COR-L47 (cell line): ENCODE data around the gene CDH23.

Experiments used
- DNase-seq: peaks from one replicate; lab custom pipeline; 2025; lab: John Stamatoyannopoulos, UW

Gene CDH23

GRCh38 chr10:71423250-71423649 lies 26.5 kb downstream of the CDH23 start:
- no peak for DNase-seq

DNA sequence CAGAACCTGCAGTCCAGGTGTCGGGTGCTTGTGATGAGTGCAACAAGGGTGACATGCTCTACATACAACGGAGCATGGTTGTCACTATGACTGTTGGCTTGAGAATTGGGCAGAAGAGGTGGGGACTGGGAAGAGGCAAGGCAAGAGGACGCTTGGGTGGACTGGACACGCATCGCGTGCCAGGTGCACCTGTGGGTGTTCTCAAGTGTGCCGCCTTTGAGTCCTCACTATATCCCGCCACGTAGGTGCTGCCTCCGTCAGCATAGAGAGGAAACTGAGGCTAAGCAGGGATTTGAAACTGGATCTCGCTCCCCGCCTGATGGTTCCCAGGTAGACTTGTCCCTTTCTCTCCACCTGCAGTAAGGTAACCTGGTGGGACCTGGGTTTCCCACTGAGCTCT lies 27.2 kb downstream of the CDH23 start:
- DNase-seq, result no peak

- DNase-seq, result no peak
Measured at GRCh38 chr10:71424496-71425194, 27.9 kb downstream of the CDH23 start.

GRCh38 chr10:71426058-71426605 lies 29.4 kb downstream of the CDH23 start:
- no peak for DNase-seq

GRCh38 chr10:71427246-71427645 lies 30.5 kb downstream of the CDH23 start:
- no peak for DNase-seq

- no peak for DNase-seq
Measured at GRCh38 chr10:71429304-71429703, 32.6 kb downstream of the CDH23 start.

- DNase-seq, result no peak
Measured at GRCh38 chr10:71429929-71430328, 33.2 kb downstream of the CDH23 start.

GRCh38 chr10:71431239-71432100 lies 34.8 kb downstream of the CDH23 start:
- DNase-seq, result no peak

DNA sequence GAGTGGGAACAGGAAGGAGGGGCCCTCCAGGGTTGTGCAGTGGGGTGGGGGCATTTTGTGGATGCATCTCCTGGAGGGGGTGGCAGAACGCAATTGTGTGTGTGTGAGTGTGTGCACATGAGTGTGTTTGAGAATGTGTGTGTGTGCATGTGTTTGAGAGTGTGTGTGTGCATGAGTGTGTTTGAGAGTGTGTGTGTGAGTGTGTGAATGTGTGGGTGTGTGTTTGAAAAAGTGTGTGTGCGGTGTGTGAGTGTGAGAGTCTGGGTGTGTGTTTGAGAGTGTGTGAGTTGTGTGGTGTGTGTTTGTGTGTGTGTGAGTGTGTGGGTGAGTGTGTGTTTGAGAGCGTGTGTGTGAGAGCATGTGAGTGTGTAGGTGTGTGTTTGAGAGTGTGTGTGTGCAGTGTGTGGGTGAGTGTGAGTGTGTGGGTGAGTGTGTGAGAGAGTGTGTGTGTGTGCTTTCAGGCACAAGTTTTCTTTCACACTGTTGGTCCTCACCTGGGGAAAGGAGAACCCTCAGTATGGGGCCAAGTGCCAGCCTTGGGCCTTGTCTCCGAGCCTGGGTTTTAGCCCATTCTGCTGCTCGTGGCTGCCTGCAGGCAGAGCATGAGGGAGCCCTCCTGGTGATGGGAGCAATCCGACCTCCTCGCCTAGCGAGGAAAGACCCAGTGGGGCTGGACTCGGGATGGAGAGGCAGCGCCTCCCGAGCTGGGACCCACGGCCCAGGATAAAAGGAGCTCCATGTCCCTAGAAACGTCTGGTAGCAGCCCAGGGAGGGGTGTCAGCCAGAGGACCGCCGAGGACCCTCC lies 35.6 kb downstream of the CDH23 start:
- no peak for DNase-seq

DNA sequence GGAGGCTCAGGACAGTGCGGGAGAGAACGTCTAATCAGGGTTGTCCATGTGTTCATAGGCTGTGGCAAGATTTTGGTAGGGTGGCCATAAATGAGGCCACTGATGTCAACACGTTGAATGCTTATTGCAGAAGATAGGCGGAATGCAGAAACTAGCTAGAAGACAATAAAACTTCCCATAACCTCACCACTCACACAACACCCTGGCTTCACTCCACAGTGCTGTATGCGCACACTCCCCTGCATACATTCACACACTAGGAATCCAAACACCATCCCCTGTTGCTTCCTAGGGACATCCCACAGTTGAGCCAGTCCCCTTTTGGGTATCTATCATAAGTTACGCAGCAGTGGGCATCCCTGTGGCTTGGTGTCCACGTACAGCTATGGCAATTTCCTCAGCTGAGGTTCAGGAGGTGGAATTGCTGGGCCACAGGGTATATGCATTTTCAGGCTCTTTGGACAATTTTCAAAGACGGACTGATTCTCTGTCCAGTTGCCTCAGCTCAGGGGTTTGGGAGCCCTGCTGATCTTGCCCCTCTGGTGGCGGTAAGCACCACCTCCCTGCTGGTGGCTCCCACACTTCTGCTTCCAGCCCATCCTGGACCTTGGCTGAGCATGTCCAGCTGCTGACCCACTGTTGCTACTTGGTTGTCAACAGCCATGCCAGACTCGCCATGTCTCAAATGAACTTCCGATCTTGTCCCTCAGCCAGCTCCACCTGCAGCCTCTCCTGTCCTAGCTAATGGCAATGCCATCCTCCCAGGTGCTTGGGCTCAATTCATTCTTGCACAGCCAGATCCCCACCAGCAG lies 36.4 kb downstream of the CDH23 start:
- DNase-seq, result no peak

DNA sequence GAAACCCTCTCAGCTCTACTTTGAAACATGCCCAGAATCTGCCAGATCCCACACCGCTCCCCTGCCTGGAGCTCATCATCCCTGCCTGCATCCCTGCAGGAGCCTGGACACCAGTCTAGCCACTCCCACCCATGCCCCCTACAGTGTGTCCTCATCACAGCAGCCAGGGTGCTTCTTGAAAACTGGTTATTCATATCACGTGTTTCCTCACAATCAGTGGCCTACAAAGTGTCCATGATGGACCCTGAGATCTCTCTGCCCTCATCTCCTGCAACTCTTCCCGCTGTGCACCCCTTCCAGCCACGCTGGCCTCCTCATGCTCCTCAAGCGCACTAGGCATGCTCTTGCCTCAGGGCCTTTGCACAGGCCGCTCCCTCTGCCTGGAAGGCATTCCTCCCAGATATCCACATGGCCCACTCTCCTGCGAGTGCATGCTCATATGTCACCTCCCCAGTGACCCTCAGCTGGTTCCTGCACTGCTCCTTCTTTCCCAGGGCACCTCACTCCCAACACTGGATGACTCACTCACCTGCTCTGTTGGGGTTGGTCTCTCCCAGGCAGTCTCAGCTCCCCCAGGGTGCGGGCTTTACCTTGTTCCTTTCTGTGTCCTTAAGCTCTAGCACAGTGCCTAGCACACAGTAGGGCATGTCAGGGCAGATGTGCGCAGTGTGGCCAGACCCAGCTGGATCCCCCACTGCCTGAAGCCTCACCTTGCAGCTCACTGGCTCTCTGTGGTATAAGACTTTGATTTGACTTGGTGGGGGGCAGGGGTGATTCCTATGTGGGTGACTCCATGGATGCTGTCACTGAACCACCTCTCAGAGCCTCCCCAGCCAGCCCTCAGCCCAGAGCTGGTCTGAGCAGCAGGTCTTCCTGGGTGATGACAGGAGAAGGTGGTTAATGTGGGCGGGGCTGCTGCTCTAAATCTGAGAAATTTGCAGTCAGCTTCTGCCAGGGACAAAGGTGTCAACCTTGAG lies 37.3 kb downstream of the CDH23 start:
- no peak for DNase-seq

- no peak for DNase-seq
Measured at GRCh38 chr10:71434760-71435394, 38.2 kb downstream of the CDH23 start.

DNA sequence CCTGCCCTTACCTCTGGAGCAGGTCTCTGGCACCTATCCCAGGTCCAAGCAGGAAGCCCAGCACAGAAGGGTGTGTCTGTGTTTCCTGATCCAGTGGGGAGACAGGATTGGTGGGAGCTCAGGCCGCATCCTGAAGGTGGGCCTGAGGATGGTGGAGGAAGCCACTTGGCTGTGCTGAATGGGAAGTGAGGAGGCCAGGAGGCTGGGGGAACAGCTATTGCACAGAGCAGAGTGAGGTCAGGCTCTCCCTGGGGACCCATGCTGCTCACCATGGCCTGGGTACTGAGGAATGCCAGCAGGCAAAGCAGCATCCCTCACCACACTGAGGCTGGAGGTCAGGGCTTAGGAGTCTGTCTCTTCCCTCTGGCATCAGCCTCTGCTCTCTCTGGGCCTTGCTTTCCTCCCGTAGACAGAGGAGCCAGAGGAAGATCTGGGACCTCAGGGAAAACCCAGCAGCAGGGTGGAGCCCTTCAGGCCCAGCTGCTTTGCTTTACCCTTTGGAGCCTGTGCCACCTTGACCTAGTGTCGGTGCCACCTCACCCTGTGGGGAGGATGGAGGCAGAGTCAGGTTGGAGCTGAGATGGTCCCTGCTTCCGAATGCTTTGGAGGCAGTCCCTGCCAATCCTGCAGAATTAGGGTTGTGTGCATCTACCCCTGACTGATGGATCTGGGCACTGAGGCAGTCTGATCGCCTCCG lies 39.0 kb downstream of the CDH23 start:
- DNase-seq, result no peak

GRCh38 chr10:71436268-71437125 lies 39.8 kb downstream of the CDH23 start:
- DNase-seq, result no peak

GRCh38 chr10:71437537-71438092 lies 40.9 kb downstream of the CDH23 start:
- DNase-seq, result no peak

- DNase-seq, result no peak
Measured at GRCh38 chr10:71438761-71439160, 42.0 kb downstream of the CDH23 start.

DNA sequence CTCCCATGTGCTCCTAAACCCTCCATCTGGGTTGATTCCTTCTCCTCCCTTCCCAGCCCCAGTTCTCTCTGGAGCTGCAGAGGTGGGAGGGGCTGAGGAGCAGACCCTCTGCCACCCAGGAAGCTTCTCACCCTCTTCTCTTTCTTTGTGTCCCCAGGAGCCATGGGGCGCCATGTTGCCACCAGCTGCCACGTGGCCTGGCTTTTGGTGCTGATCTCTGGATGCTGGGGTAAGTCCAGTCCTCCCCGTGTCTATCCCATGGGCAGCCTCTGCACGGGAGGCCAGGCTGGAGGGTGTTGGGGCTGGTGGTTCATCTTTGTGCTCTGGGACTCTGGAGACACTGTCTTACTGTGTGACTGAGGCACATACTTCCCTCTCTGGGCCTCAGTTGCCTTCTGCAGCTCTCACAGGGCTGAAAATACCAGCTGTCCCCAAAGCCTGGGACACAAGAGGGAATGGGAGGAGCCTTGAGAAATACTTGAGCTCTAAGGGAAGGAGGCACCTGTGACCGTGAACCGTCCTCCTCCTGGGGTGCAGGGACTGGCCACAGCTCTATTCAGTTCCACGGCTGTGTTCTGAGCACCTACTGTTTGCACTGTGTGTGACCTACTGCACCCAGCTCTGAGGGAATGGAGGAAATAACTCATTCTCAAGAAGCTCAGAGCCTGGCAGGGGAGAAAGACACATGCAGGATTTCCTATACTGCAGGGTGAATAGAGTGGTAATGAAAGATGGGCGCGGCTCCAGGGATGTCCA lies 43.1 kb downstream of the CDH23 start:
- no peak for DNase-seq
